MCF 10A (cell line): ENCODE measurements around the gene POLA1. TPM values are rescaled to one million over a fixed set of nuclear protein-coding genes. Genes with fewer than 3 reads are reported as not detected.

Source experiments
- BruUV-seq: library from RNA; stranded (reverse); fragments of 400-500 nt; replicated peaks from 2 replicates; lab custom pipeline; 2021; lab: Mats Ljungman, UMichigan
- CTCF ChIA-PET: fragments of 300-600 bp; sonication (Branson Sonifier 250); formaldehyde crosslinking; extraction: SDS; loops from one replicate; lab custom pipeline; 2021; ENCODE audit warnings: antibody characterized with exemption, inconsistent platforms; lab: Yijun Ruan, JAX
- POLR2A ChIA-PET: fragments of 300-600, 350-650 bp; sonication (Branson Sonifier 250); formaldehyde crosslinking; extraction: SDS; loops from one replicate; lab custom pipeline; 2020; ENCODE audit warnings: antibody characterized with exemption, inconsistent platforms; lab: Yijun Ruan, JAX
- DNase-seq: peaks from one replicate; pipeline ENCODE4 v3.0.0-alpha.2; 2018; ENCODE audit not compliant: unreplicated experiment
- H3K27ac Mint-ChIP-seq: one replicate; pipeline ENCODE4 v1.8.0; 2022; ENCODE audit warnings: mild to moderate bottlenecking, low read depth, mixed read lengths; ENCODE audit not compliant: unreplicated experiment
- H3K27me3 Mint-ChIP-seq: one replicate; pipeline ENCODE4 v1.8.0; 2022; ENCODE audit warnings: mixed read lengths; ENCODE audit not compliant: insufficient read depth, unreplicated experiment
- H3K36me3 Mint-ChIP-seq: one replicate; pipeline ENCODE4 v1.8.0; 2022; ENCODE audit warnings: mild to moderate bottlenecking, moderate library complexity, mixed read lengths; ENCODE audit not compliant: insufficient read depth, unreplicated experiment
- H3K4me1 Mint-ChIP-seq: one replicate; pipeline ENCODE4 v1.8.0; 2022; ENCODE audit warnings: mixed read lengths; ENCODE audit not compliant: insufficient read depth, unreplicated experiment
- H3K4me3 Mint-ChIP-seq: one replicate; pipeline ENCODE4 v1.8.0; 2022; ENCODE audit warnings: mild to moderate bottlenecking, moderate library complexity, mixed read lengths; ENCODE audit not compliant: unreplicated experiment
- H3K9me3 Mint-ChIP-seq: one replicate; pipeline ENCODE4 v1.8.0; 2022; ENCODE audit warnings: mixed read lengths; ENCODE audit not compliant: unreplicated experiment
- CTCF ChIP-seq: fragments of 200-600 bp; IDR thresholded peaks from one replicate; pipeline ENCODE4 v1.8.0; 2022; ENCODE audit warnings: antibody characterized with exemption, mild to moderate bottlenecking; ENCODE audit not compliant: unreplicated experiment
- intact Hi-C: fragments of 100-400 bp; cut with micrococcal nuclease; formaldehyde crosslinking; loops from 2 replicates; pipeline ENCODE4 v1.14.1; 2022
- total RNA-seq: library from RNA; stranded (reverse); gene quantifications from 2 replicates; pipeline ENCODE4 v1.2.3, GENCODE V29; 2022

Gene POLA1
- total RNA-seq, 1 experiment from 2014 or later, result 9.8 TPM

GRCh38 chrX:24920769-24921168 is 227.1 kb downstream of the POLA1 start:
- Mint-ChIP-seq H3K4me1 (no peaks in the 10 kb centered on the region), H3K27me3 (peaks cover 11% of the 10 kb centered on the region), H3K36me3 (no peaks in the 10 kb centered on the region), H3K27ac (no peak overlapping the region), H3K9me3 (no peaks in the 10 kb centered on the region), H3K4me3 (no peak overlapping the region)
- intact Hi-C loops, result no loop called here
- CTCF ChIA-PET, result no interaction called here
- TF ChIP-seq CTCF, result no peak
- no peak for DNase-seq
- no TSS peak for BruUV-seq
- POLR2A ChIA-PET, result no interaction called here

- BruUV-seq, result no TSS peak
- no peaks in the 10 kb centered on the region for H3K4me1 Mint-ChIP-seq
Measured at GRCh38 chrX:24925430-24925829, 231.7 kb downstream of the POLA1 start.

GRCh38 chrX:24927372-24927771 is 233.7 kb downstream of the POLA1 start:
- intact Hi-C loops, result no loop called here
- Mint-ChIP-seq H3K27ac (no peak overlapping the region), H3K36me3 (no peaks in the 10 kb centered on the region), H3K4me1 (no peaks in the 10 kb centered on the region), H3K4me3 (no peak overlapping the region), H3K27me3 (peaks cover 11% of the 10 kb centered on the region), H3K9me3 (no peaks in the 10 kb centered on the region)
- BruUV-seq, result no TSS peak
- DNase-seq, result no peak
- ChIA-PET CTCF (interaction anchor here (0.6 kb wide), 1 partner anchor 1474 kb away, joined by 4 read pairs; no protein-coding TSS in a partner anchor), POLR2A (no interaction called here)
- TF ChIP-seq CTCF, result no peak

More at GRCh38 chrX:24925430-24925829, 231.7 kb downstream of the POLA1 start:
- no peaks in the 10 kb centered on the region for H3K9me3 Mint-ChIP-seq
- no peaks in the 10 kb centered on the region for H3K36me3 Mint-ChIP-seq
- CTCF ChIA-PET, result interaction anchor here (0.9 kb wide), 1 partner anchor 87 kb away, joined by 3 read pairs; no protein-coding TSS in a partner anchor
- no peak for DNase-seq
- peaks cover 11% of the 10 kb centered on the region for H3K27me3 Mint-ChIP-seq
- H3K27ac Mint-ChIP-seq, result no peak overlapping the region
- no peak for TF ChIP-seq CTCF
- H3K4me3 Mint-ChIP-seq, result no peak overlapping the region
- intact Hi-C loops, result no loop called here
- POLR2A ChIA-PET, result no interaction called here

- CTCF ChIA-PET, result interaction anchor here (0.6 to 1.2 kb wide), 2 partner anchors 118 to 216 kb away, joined by 3 read pairs; no protein-coding TSS in a partner anchor
Measured at GRCh38 chrX:24928114-24928513, 234.4 kb downstream of the POLA1 start.

More at GRCh38 chrX:24928114-24928513, 234.4 kb downstream of the POLA1 start:
- no peak overlapping the region for H3K27ac Mint-ChIP-seq
- peaks cover 11% of the 10 kb centered on the region for H3K27me3 Mint-ChIP-seq
- no TSS peak for BruUV-seq
- no peaks in the 10 kb centered on the region for H3K4me1 Mint-ChIP-seq
- DNase-seq, result no peak
- H3K4me3 Mint-ChIP-seq, result no peak overlapping the region
- POLR2A ChIA-PET, result no interaction called here
- intact Hi-C loops, result no loop called here
- H3K36me3 Mint-ChIP-seq, result no peaks in the 10 kb centered on the region
- no peak for TF ChIP-seq CTCF
- no peaks in the 10 kb centered on the region for H3K9me3 Mint-ChIP-seq
